Activated CD4-positive, alpha-beta T cell treated with anti-CD3 and anti-CD28 coated beads, Interleukin-2, amount 50 U/mL, for 4 hours (primary cell): ENCODE results near the gene TFEB.

Experiments
- DNase-seq, 2 experiments: peaks; one replicate each; pipeline ENCODE4 v3.0.0-alpha.2; 2020

TFEB gene

DNA sequence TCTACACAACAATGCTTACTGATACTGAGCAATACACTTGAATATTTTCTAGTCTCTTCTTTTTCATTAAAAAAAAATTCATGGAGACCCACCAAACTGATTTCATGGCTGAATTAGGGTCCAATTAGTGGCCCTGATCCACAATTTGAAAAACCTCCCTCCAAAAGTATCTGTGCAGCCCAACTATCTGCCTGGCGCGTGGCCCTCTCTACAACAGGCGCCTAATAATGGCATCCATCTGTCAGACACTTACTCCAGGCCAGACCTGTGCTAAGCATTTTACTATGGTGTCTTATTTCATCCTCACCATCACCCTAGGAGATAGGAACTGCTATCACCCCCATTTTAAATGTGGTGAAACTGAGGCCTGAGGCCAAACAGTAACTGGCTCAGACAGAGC, 14.0 kb downstream of the TFEB start:
- DNase-seq, result no peak

DNA sequence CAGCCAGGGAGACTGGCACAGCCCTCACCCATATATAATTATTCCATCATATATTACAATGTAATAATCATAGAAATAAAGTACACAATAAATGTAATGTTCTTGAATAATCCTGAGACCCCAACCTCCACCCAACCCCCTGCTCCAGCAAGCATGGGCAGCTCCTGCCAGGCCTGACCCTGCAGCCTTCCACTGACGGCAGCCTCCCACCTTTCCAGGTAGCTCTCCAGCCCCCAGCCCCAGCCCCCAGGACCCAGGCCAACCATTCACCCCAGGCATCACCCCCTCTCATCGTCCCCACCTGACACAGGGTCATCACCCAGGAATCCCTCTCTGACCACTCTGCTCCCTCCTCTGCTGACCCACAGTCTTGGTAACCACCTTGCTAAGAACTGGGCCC, 14.6 kb downstream of the TFEB start:
- no peak for DNase-seq

GRCh38 chr6:41720262-41720620, 15.2 kb downstream of the TFEB start:
- DNase-seq, result no peak

- no peak for DNase-seq
Measured at GRCh38 chr6:41719436-41720261, 15.8 kb downstream of the TFEB start.

GRCh38 chr6:41718828-41719227, 16.6 kb downstream of the TFEB start:
- no peak for DNase-seq

DNA sequence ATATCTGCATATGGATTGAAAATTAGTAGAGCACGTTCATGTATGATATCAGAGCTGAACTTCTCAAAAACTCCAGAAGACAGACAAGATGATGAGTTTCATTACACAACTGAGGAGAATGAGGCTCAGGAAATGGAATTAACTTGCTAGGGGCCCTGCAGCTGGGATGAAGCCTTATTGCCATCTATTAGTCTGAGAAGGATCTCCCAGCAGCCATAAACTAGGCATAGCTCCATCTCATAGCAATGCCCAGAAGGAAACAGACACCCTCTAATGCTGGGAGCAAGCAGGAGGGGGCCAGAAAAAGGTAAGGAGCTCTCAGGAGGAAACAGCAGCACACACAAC, 18.0 kb downstream of the TFEB start:
- no peak for DNase-seq

DNA sequence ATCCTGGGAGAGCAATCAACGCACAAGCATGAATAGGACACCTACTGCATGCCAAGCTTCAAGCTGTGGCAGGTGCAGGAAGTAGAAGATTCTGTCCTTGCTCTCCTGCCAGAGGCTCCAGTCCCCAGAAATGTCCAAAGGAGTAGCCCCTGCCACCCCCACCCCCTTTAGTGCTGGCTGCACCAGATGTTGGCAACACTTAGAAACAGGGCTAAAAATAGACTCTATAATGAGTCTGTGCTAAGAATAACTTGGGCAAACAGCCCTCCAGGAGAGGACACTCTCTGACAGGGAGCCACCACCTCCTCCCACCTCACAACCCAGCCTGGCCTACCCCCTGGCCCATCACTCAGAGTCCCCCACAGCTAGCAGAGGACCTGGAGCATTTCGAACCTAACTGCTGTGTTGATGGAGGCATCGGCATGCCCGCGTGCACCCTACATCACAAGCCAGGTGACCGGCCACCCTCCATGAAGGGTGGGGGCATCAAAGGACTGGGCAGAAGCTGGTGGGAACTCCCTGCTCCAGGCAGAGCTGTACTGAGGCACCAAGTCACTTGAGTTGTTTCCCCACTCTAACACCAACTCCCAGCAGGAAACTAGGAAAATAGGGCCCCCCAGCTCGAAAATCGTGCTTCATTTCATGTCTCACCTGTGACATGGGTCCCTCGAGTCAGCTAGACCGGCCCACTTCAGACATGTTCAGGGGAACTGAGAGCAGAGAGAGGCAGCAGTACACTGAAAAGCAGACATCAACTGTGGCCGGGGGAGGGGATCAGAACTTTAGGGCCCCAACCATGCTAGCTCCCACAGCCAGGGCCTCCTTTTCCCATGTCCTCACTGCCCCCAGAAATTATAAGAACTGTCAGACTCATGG, 18.7 kb downstream of the TFEB start:
- no peak for DNase-seq

DNA sequence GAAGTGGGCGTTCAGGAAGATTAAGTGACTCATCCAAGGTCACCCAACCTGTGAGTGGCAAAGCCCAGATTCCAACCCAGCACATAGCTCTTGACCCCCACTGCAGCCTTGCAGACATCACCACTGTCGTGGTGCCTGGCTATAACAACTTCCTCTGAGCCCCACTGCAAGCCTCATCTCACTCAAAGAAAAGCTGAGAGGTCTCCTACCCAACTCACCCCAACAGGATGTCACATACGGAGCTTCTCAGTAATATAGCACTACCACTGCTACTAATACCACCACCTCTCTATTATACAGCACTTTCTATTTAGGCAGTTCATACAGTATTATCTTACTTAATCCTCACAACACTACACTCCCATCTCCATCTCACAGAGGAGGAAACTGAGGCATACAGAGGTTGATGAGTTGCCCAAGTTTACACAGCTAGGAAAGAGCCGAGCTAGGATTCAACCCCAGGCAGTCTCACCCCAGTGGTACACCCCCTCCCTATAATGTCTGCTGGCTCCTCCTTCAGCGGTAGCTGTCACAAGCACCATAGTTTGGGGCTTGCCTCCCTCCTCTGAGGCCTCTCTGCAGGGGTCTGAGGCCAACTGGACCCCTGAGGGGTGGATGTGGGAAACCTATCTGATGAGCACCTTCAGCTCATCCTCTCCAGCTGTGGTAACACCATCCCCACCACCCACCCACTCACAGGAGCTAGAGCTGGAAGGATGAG, 19.5 kb downstream of the TFEB start:
- DNase-seq, result no peak

DNA sequence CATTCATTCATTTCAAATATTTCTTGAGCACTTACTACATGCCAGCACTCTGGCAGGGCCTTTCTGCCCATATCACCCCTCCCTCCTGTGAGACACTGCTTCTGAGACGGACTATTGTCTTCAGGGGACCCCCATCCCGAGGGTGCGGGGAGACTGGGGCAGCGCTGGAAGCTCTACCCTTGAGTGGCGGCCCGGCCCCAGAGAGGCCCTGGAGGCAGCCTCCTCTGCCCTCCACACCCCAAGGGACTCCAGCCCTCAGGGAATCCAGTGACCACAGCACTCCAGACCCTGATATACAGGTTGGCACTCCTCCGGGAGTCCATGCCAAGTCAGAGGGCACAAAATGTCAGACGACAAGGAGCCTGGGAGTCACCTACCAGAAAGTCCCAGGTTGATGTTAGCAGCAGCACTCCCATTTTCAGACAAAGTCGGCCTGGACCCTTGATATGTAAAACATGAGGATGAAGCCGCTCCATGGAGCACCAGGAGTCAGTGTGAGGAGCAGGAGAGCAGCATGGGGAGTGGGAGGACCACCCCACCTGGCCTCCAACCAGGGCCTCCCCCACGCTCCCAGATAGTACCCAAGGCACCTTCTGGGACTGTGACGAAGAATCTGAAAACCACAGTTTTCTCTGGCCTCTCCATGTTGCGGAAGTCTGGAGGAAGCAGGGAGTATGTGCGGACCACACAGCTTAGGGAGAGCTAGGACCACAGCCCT, 20.7 kb downstream of the TFEB start:
- DNase-seq, result no peak

- no peak for DNase-seq
Measured at GRCh38 chr6:41713650-41714291, 21.6 kb downstream of the TFEB start.

DNA sequence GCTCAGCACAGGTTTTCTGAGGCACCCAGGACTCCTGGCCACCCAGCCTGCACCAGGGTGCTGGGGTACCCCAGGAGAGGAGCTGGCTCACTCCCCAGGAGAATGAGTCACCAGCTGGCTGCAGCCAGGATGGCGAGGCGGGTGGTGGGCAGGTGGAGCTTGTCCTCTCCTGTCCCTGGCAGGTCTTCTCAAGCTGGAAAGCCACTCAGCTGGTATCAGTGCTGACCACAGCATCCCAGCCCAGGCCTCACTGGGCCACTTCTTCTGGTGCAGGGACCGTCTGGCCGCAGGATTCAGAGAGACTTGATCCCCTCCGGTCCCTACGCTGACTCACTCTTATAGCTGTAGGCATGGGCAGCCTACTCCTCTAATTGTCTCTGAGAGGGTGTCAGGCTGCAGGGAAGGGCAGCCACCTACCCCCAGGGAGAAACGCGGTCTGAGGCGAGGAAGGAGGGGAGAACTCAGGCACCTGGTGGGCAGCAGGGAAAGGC, 22.2 kb downstream of the TFEB start:
- no peak for DNase-seq

DNA sequence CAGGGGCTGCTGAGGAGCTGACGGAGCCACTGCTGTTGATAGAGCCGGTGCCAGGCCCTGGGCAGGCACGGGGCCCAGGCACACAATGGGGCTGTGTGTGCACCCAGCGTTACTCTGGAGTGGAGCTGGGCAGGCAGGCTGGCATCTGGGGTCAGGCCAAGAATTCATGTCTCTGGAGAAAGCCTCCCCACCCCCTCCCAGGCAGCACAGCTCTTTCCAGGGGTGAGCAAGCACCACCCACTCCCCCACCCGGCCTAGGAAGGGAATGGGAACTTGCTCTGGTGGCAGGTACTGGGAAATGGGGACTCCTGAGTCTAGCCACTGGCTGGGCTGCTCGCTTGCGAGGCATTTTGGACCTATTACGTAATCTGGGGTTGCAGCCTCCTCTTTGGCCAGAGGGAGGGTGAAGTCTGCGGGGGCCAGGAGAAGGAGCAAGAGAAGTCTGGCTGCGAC, 22.7 kb downstream of the TFEB start:
- DNase-seq, result no peak

GRCh38 chr6:41711323-41712038, 23.9 kb downstream of the TFEB start:
- no peak for DNase-seq

DNA sequence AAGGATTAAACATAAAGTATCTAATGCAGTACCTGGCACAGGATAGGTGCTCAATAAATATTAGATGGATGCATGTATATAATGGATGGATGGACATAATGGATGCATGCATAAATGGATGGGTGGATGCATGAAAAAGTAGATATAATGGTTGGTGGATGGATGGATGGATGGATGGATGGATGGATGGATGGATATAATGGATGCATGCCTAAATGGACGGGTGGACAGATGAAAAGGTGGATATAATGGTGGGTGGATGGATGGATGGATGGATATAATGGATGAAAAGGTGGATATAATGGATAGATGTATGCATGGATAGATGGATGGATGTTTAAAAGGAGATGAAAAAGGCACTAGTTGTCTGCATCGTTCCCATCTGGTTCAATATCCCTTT, 26.0 kb downstream of the TFEB start:
- no peak for DNase-seq

DNA sequence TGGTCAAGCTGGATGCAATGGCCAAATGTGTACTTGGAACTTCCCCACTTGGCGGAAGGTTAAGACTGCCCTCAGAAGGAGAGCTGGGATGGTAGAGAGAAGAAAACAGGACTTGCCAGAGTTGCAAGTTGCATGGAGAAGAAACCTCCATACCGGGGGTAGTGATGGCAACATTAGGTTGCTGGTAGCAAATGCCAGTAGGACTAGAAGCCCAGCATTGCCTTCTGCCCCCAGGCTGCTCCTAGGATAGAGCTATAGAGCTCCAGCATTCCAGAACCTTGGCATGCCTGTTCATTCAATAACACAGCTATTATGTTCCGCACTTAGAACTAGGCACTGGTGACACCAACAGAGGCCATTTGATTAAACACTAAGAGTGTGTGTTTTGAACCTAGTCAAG, 26.6 kb downstream of the TFEB start:
- no peak for DNase-seq

DNA sequence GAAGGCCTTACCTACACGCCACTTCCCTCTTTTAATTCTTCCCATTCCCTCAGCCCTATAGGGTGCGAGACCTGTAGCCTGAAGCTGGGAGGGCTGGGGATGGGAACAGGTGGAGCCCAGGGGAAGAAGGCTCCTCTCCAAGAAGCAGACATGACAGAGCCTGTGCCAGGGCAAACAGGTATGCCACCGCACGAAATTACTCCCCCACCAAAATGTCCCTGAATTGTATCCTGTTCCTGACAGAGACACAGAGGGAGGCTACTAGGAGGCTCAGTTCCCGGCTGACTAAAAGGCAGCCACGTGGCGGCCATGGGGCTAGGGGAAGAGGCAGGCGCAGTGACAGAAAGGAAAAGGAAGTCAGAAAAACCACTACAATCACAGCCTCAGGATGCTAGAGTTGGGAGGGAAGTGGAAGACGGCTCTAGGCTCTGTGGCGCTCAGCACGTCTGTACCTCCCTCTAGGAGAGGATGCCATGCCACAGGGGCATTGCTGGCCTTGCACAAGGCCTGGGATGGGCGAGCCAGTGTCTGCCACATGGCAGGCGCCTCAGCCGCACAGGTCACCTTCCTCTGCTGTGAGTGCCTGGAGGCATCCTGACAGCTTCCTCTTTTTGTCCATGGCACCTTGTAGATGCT, 27.7 kb downstream of the TFEB start:
- peak; percentile 25 to 28 for DNase-seq

DNA sequence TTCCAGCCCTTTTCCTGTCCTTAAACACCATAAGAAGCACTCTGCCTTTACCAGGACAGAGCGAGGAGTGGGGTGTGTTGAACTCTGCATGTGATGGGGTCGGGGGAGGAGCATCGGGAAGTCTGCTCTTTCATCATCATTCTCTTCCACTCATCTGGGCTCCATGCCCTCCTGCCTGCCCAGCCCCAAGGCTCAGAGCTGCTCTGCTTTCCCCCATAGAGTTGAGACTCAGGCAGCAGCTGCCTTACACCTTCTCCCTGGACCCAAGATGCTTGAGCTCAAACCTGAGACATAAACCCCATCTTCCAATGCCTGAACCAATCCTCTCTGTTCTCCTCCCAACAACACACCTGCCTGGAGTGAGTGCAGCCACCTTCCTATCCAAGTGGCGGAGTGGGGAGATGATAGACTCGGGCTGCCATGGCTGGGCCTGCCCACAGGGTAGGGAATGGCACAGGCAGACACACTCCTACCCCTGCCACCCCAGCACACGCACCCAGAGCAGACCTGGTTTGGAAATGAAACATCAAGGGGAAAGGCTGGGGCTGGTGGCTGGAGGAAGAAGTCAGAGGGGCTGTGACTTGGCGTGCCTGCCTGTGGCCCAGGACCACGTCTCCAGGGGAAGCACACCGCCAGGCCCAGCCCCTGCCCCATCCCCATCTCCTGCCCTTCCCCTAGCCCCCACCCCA, 28.4 kb downstream of the TFEB start:
- no peak for DNase-seq

DNA sequence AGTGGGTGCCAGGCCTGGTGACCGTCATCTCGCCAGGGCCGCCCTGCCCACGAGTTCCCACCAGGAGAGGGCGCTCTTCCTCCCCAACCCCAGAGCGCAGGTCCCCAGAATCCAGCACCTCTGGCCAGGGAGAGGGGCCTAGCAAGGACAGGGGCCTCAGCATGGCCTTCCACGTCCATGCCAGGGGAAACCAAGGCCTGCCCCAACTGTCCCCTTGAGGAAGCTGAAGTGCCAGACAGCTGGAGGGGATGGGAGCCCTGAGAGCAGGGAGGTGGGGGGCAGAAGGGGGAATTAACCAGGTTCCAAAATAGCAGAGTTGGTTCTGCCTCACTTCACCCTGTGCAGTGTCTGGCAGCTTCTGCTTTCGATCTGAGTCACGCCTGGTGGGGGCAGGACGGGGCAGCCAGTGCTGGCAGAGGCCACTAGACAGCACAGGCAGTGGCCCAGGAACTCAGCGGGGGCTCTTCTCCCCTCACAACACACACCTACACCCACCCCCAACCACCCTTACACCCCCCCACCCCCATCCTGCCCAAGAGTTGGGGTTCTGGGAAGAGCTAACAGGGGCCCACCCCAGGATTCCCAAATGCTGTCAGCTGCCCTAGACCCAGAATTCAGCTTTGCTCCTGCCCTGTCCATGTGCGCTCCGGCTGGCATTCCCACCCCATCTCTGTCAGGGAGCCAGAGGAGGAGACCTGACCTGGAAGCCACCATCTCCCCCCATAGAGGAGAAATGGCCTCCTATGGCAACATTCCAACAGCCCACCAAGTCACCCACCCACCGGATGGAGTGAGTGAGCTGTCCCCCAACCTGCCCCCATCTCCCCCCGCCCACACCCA, 29.2 kb downstream of the TFEB start:
- peak; percentile 51 to 60 for DNase-seq

- DNase-seq, result no peak
Measured at GRCh38 chr6:41705311-41705995, 30.0 kb downstream of the TFEB start.
